ENCODE measurements around the gene ZNF346.
A peak's percentile ranks its signal among the peaks of the same experiment; 100 is the strongest.

The ZNF346 gene

GRCh38 chr5:177116631-177117373 lies 94.3 kb downstream of the ZNF346 start:
- peak in 55 of 56 donors; percentile 49 to 92 (median 82) for DNase-seq

GRCh38 chr5:177117441-177118045 lies 95.0 kb downstream of the ZNF346 start:
- no peak for DNase-seq

DNA sequence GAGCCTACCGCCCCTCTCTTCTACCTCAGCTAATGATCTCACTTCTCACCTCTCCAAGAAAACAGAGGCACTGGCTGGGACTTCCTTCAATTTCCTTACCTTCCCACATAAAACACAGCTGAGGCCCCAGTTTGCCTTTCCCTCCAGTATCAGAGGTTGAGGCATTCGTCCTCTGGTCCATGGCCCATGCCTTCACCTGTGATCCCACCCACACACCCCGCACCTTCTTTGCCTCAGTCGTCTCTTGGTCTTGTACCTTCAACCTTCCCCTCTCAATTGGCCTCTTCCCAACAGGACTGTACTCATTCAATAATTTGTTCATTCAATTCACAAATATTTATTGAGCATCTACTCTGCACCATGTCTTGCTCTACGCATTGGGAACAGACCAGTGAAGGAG lies 100.1 kb downstream of the ZNF346 start:
- no peak for DNase-seq

DNA sequence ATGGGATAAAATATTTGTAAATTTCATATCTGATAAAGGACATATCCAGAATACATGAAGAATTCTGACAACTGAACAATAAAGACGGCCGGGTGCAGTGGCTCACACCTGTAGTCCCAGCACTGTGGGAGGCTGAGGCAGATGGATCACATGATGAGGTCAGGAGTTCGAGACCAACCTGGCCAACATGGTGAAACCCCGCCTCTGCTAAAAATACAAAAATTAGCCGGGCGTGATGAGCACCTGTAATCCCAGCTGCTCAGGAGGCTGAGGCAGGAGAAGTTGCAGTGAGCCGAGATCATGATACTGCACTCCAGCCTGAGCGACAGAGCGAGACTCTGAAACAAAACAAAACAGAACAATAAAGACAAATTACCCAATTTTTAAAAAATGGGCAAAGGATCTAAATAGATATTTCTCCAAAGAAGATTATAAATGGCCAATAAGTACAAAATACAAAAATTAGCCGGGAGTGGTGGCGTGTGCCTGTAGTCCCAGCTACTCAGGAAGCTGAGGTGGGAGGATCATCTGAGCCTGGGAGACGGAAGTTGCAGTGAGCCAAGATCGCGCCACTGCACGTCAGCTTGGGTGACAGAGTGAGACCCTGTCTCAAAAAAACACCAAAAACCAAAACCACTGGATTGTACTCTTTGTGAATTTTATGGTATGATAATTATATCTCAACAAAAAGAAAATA lies 101.4 kb downstream of the ZNF346 start:
- no peak for DNase-seq

DNA sequence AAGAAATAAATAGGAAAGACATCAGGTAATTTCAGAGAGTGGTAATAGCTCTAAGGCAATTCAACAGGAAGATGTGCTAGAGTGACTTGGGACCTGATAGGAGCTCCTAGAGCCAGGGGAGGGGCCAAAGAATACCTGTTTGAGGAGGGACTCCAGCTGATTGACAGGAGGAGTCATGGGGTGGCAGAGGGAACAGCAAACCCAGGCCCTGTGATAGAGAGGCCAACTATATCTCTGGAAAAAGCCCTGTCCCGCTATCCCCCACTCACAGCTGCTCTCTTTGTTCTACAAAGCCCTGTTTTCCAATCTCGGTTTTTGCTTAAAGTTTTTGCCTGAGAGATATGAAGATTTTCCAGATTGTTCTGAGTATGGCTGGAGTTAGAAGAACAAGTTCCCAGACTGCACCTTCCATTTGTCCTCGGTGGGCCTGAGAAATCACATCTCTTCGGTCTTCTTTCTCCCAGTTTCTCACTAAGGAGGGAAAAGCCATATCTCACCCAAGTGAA lies 102.0 kb downstream of the ZNF346 start:
- no peak for DNase-seq

DNA sequence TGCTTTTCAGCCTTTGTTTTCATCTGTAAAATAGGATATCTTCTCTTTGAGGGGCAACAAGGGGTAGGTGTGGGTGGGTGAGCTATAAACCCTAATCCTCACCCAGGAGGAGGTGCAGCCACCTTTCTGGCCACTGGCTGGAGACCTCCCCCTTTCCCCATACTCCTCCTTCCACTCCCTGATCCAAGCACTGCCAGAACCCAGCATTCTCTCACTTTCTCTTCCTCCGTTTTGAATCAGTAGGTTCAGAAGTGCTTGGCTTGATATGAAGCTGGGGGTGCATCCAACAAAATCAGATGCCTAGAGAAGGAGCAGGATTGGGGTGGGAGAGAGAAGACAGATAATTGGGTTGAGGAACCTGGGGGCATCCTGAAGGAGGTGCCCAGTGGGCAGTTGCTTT lies 104.3 kb downstream of the ZNF346 start:
- no peak for DNase-seq

DNA sequence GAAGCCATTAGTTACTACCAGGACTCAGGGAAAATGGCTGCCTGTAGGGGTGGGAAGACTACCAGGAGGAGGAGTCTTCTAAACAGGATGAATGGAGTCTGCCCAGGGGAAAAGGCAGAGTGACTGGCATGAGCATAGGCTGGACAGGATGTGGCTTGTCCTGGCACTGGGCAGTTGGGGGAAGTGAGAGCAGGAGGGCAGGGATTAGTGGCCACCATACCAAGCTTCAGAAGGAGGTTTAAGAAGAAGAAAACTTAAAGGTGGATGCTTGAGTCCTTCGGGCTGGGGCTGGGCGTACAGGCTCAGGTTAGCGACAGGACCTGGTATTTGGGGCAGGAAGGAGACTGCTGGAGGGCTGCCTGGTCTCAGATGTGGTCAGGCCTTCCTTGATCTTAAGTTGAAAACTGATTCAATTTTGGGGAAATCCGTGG lies 106.1 kb downstream of the ZNF346 start:
- peak in 2 of 56 donors; percentile 23 to 34 for DNase-seq

- DNase-seq: no peak
These were observed 107.9 kb downstream of the ZNF346 start for GRCh38 chr5:177130211-177131018.

Measured in amygdala (tissue), 56 donors.